KBM-7 (cell line): Measurements from ENCODE around the gene OR10W1.

Source experiments
- DNase-seq: peaks from one replicate; pipeline ENCODE4 v3.0.0-alpha.2; 2015
- in situ Hi-C: fragments of 300-500 bp; cut with MboI; formaldehyde crosslinking; loops from 2 replicates; pipeline ENCODE4 v1.14.3; 2020; ENCODE audit warnings: low sequenced_read_pairs, low pct_unique_long_range_greater_than_20kb, mixed read lengths

The OR10W1 gene

GRCh38 chr11:58268142-58268541, at the start of gene OR10W1:
Gene OR10W1 (minus strand): TSS chr11:58268260. CDS start chr11:58267858, 402 bp downstream.
- in situ Hi-C loops, result no loop called here
- DNase-seq, result no peak

GRCh38 chr11:58316142-58316541, 48.1 kb upstream of the OR10W1 start:
- in situ Hi-C loops, result no loop called here
- no peak for DNase-seq

GRCh38 chr11:58301576-58301975, 33.5 kb upstream of the OR10W1 start:
- in situ Hi-C loops, result no loop called here
- DNase-seq, result no peak

- in situ Hi-C loops, result no loop called here
- no peak for DNase-seq
Observed at GRCh38 chr11:58292017-58292416, 24.0 kb upstream of the OR10W1 start.

GRCh38 chr11:58289266-58289665, 21.2 kb upstream of the OR10W1 start:
- in situ Hi-C loops, result no loop called here
- no peak for DNase-seq

GRCh38 chr11:58286249-58286648, 18.2 kb upstream of the OR10W1 start:
- peak; percentile 35 for DNase-seq

GRCh38 chr11:58285483-58286040, 17.5 kb upstream of the OR10W1 start:
- in situ Hi-C loops, result no loop called here
- no peak for DNase-seq

More at GRCh38 chr11:58286249-58286648, 18.2 kb upstream of the OR10W1 start:
- in situ Hi-C loops, result no loop called here

GRCh38 chr11:58276151-58276550, 8.1 kb upstream of the OR10W1 start:
- DNase-seq, result no peak
- in situ Hi-C loops, result no loop called here

GRCh38 chr11:58275002-58275401, 6.9 kb upstream of the OR10W1 start:
- in situ Hi-C loops, result no loop called here
- DNase-seq, result no peak

- DNase-seq, result no peak
- in situ Hi-C loops, result no loop called here
Observed at GRCh38 chr11:58259983-58260382, 8.1 kb downstream of the OR10W1 start.

GRCh38 chr11:58254936-58255335, 13.1 kb downstream of the OR10W1 start:
- DNase-seq, result no peak
- in situ Hi-C loops, result no loop called here

GRCh38 chr11:58243954-58244353, 24.1 kb downstream of the OR10W1 start:
- in situ Hi-C loops, result no loop called here

GRCh38 chr11:58227956-58228615, 40.0 kb downstream of the OR10W1 start:
- no peak for DNase-seq
- in situ Hi-C loops, result no loop called here

More at GRCh38 chr11:58243954-58244353, 24.1 kb downstream of the OR10W1 start:
- no peak for DNase-seq

- no peak for DNase-seq
- in situ Hi-C loops, result no loop called here
Observed at GRCh38 chr11:58222721-58223120, 45.3 kb downstream of the OR10W1 start.
